ENCODE results near the gene JOSD1.

Gene JOSD1

GRCh38 chr22:38715176-38715764, 14.5 kb upstream of the JOSD1 start:
- H3K36me3 ChIP-seq (ENCODE audit: control insufficient read depth, insufficient read depth, low read length) = peaks cover 14% of the 10 kb centered on the region
- H3K27ac ChIP-seq (ENCODE audit: insufficient read depth, low read depth, low read length, poor library complexity, severe bottlenecking) = no peak overlapping the region
- 93 to 97% methylated on average over 9 of the region's 9 CpGs for WGBS, 2 experiments
- H3K27me3 ChIP-seq (ENCODE audit: control insufficient read depth, insufficient read depth, low read length, poor library complexity, severe bottlenecking) = no peaks in the 10 kb centered on the region
- no peaks in the 10 kb centered on the region for H3K9me3 ChIP-seq (ENCODE audit: control insufficient read depth, low read length)
- H3K4me1 ChIP-seq (ENCODE audit: control insufficient read depth, insufficient read depth, low read length) = peaks cover 21% of the 10 kb centered on the region
- H3K4me3 ChIP-seq (ENCODE audit: insufficient read depth, low read depth, low read length) = no peak overlapping the region

- no peak overlapping the region for H3K4me3 ChIP-seq (ENCODE audit: insufficient read depth, low read depth, low read length)
- peaks cover 13% of the 10 kb centered on the region for H3K36me3 ChIP-seq (ENCODE audit: control insufficient read depth, insufficient read depth, low read length)
- WGBS, 2 experiments = 87 to 89% methylated on average over 8 of the region's 8 CpGs
- H3K27ac ChIP-seq (ENCODE audit: insufficient read depth, low read depth, low read length, poor library complexity, severe bottlenecking) = no peak overlapping the region
- no peaks in the 10 kb centered on the region for H3K27me3 ChIP-seq (ENCODE audit: control insufficient read depth, insufficient read depth, low read length, poor library complexity, severe bottlenecking)
- H3K9me3 ChIP-seq (ENCODE audit: control insufficient read depth, low read length) = no peaks in the 10 kb centered on the region
- H3K4me1 ChIP-seq (ENCODE audit: control insufficient read depth, insufficient read depth, low read length) = peaks cover 25% of the 10 kb centered on the region
Measured at GRCh38 chr22:38713921-38714320, 13.2 kb upstream of the JOSD1 start.

GRCh38 chr22:38712486-38713207, 11.9 kb upstream of the JOSD1 start:
- H3K27ac ChIP-seq (ENCODE audit: insufficient read depth, low read depth, low read length, poor library complexity, severe bottlenecking) = peak overlapping the region; percentile 64
- H3K4me3 ChIP-seq (ENCODE audit: insufficient read depth, low read depth, low read length) = no peak overlapping the region
- peaks cover 27% of the 10 kb centered on the region for H3K4me1 ChIP-seq (ENCODE audit: control insufficient read depth, insufficient read depth, low read length)
- WGBS, 2 experiments = 59% methylated on average over 11 of the region's 11 CpGs
- no peaks in the 10 kb centered on the region for H3K9me3 ChIP-seq (ENCODE audit: control insufficient read depth, low read length)
- peaks cover 10% of the 10 kb centered on the region for H3K36me3 ChIP-seq (ENCODE audit: control insufficient read depth, insufficient read depth, low read length)
- H3K27me3 ChIP-seq (ENCODE audit: control insufficient read depth, insufficient read depth, low read length, poor library complexity, severe bottlenecking) = no peaks in the 10 kb centered on the region

GRCh38 chr22:38710866-38711265, 10.1 kb upstream of the JOSD1 start:
- Histone ChIP-seq H3K4me3 (ENCODE audit: insufficient read depth, low read depth, low read length) (no peak overlapping the region), H3K27ac (ENCODE audit: insufficient read depth, low read depth, low read length, poor library complexity, severe bottlenecking) (no peak overlapping the region), H3K9me3 (ENCODE audit: control insufficient read depth, low read length) (no peaks in the 10 kb centered on the region), H3K27me3 (ENCODE audit: control insufficient read depth, insufficient read depth, low read length, poor library complexity, severe bottlenecking) (no peaks in the 10 kb centered on the region), H3K36me3 (ENCODE audit: control insufficient read depth, insufficient read depth, low read length) (no peaks in the 10 kb centered on the region), H3K4me1 (ENCODE audit: control insufficient read depth, insufficient read depth, low read length) (peaks cover 38% of the 10 kb centered on the region)
- 92 to 94% methylated on average over 2 to 3 of the region's 3 CpGs for WGBS, 2 experiments

GRCh38 chr22:38710351-38710750, 9.6 kb upstream of the JOSD1 start:
- Histone ChIP-seq H3K27ac (ENCODE audit: insufficient read depth, low read depth, low read length, poor library complexity, severe bottlenecking) (no peak overlapping the region), H3K4me1 (ENCODE audit: control insufficient read depth, insufficient read depth, low read length) (peaks cover 38% of the 10 kb centered on the region), H3K36me3 (ENCODE audit: control insufficient read depth, insufficient read depth, low read length) (no peaks in the 10 kb centered on the region), H3K9me3 (ENCODE audit: control insufficient read depth, low read length) (no peaks in the 10 kb centered on the region), H3K4me3 (ENCODE audit: insufficient read depth, low read depth, low read length) (no peak overlapping the region), H3K27me3 (ENCODE audit: control insufficient read depth, insufficient read depth, low read length, poor library complexity, severe bottlenecking) (no peaks in the 10 kb centered on the region)
- 97 to 99% methylated on average over 3 of the region's 3 CpGs for WGBS, 2 experiments

- H3K36me3 ChIP-seq (ENCODE audit: control insufficient read depth, insufficient read depth, low read length) = no peaks in the 10 kb centered on the region
- H3K9me3 ChIP-seq (ENCODE audit: control insufficient read depth, low read length) = no peaks in the 10 kb centered on the region
- H3K4me3 ChIP-seq (ENCODE audit: insufficient read depth, low read depth, low read length) = no peak overlapping the region
- no peak overlapping the region for H3K27ac ChIP-seq (ENCODE audit: insufficient read depth, low read depth, low read length, poor library complexity, severe bottlenecking)
- peaks cover 38% of the 10 kb centered on the region for H3K4me1 ChIP-seq (ENCODE audit: control insufficient read depth, insufficient read depth, low read length)
- WGBS, 2 experiments = 92 to 93% methylated on average over 3 of the region's 3 CpGs
- H3K27me3 ChIP-seq (ENCODE audit: control insufficient read depth, insufficient read depth, low read length, poor library complexity, severe bottlenecking) = no peaks in the 10 kb centered on the region
Measured at GRCh38 chr22:38709306-38709705, 8.6 kb upstream of the JOSD1 start.

- H3K4me3 ChIP-seq (ENCODE audit: insufficient read depth, low read depth, low read length) = no peak overlapping the region
- WGBS, 2 experiments = 93 to 94% methylated on average over 3 of the region's 3 CpGs
- no peak overlapping the region for H3K27ac ChIP-seq (ENCODE audit: insufficient read depth, low read depth, low read length, poor library complexity, severe bottlenecking)
- peaks cover 27% of the 10 kb centered on the region for H3K4me1 ChIP-seq (ENCODE audit: control insufficient read depth, insufficient read depth, low read length)
- H3K27me3 ChIP-seq (ENCODE audit: control insufficient read depth, insufficient read depth, low read length, poor library complexity, severe bottlenecking) = no peaks in the 10 kb centered on the region
- no peaks in the 10 kb centered on the region for H3K9me3 ChIP-seq (ENCODE audit: control insufficient read depth, low read length)
- H3K36me3 ChIP-seq (ENCODE audit: control insufficient read depth, insufficient read depth, low read length) = no peaks in the 10 kb centered on the region
Measured at GRCh38 chr22:38707984-38708383, 7.2 kb upstream of the JOSD1 start.

- Histone ChIP-seq H3K27me3 (ENCODE audit: control insufficient read depth, insufficient read depth, low read length, poor library complexity, severe bottlenecking) (no peaks in the 10 kb centered on the region), H3K27ac (ENCODE audit: insufficient read depth, low read depth, low read length, poor library complexity, severe bottlenecking) (no peak overlapping the region), H3K9me3 (ENCODE audit: control insufficient read depth, low read length) (no peaks in the 10 kb centered on the region), H3K4me1 (ENCODE audit: control insufficient read depth, insufficient read depth, low read length) (peaks cover 21% of the 10 kb centered on the region), H3K36me3 (ENCODE audit: control insufficient read depth, insufficient read depth, low read length) (no peaks in the 10 kb centered on the region), H3K4me3 (ENCODE audit: insufficient read depth, low read depth, low read length) (peak overlapping the region; percentile 93)
- WGBS, 2 experiments = 79 to 81% methylated on average over 2 of the region's 2 CpGs
Measured at GRCh38 chr22:38707346-38707745, 6.6 kb upstream of the JOSD1 start.

GRCh38 chr22:38706901-38707195, 6.1 kb upstream of the JOSD1 start:
- Histone ChIP-seq H3K27ac (ENCODE audit: insufficient read depth, low read depth, low read length, poor library complexity, severe bottlenecking) (no peak overlapping the region), H3K36me3 (ENCODE audit: control insufficient read depth, insufficient read depth, low read length) (no peaks in the 10 kb centered on the region), H3K9me3 (ENCODE audit: control insufficient read depth, low read length) (no peaks in the 10 kb centered on the region), H3K27me3 (ENCODE audit: control insufficient read depth, insufficient read depth, low read length, poor library complexity, severe bottlenecking) (no peaks in the 10 kb centered on the region), H3K4me3 (ENCODE audit: insufficient read depth, low read depth, low read length) (peak overlapping the region; percentile 93), H3K4me1 (ENCODE audit: control insufficient read depth, insufficient read depth, low read length) (peaks cover 18% of the 10 kb centered on the region)
- 0 to 29% methylated on average over 1 to 3 of the region's 4 CpGs for WGBS, 2 experiments

- no peaks in the 10 kb centered on the region for H3K36me3 ChIP-seq (ENCODE audit: control insufficient read depth, insufficient read depth, low read length)
- H3K9me3 ChIP-seq (ENCODE audit: control insufficient read depth, low read length) = no peaks in the 10 kb centered on the region
- H3K4me3 ChIP-seq (ENCODE audit: insufficient read depth, low read depth, low read length) = peak overlapping the region; percentile 93
- H3K4me1 ChIP-seq (ENCODE audit: control insufficient read depth, insufficient read depth, low read length) = peaks cover 20% of the 10 kb centered on the region
- peaks cover 5% of the 10 kb centered on the region for H3K27me3 ChIP-seq (ENCODE audit: control insufficient read depth, insufficient read depth, low read length, poor library complexity, severe bottlenecking)
- peak overlapping the region; percentile 82 for H3K27ac ChIP-seq (ENCODE audit: insufficient read depth, low read depth, low read length, poor library complexity, severe bottlenecking)
- 0 to 1% methylated on average over 80 of the region's 80 CpGs for WGBS, 2 experiments
Measured at GRCh38 chr22:38706101-38706900, 5.6 kb upstream of the JOSD1 start.
